ENCODE data around the gene NRP2.

NRP2 gene

GRCh38 chr2:205759257-205759656 lies 77.0 kb downstream of the NRP2 start:
- DNase-seq: no peak

GRCh38 chr2:205759732-205760131 lies 77.4 kb downstream of the NRP2 start:
- TF ChIP-seq POLR2A (IDR thresholded peaks at IDR 0.05; ENCODE audit: low read length) (no peak), GATA1 (IDR thresholded peaks at IDR 0.05; ENCODE audit: low read depth, low read length) (no peak)
- DNase-seq: no peak

More at GRCh38 chr2:205759257-205759656, 77.0 kb downstream of the NRP2 start:
- TF ChIP-seq GATA1 (IDR thresholded peaks at IDR 0.05; ENCODE audit: low read depth, low read length) (no peak), POLR2A (IDR thresholded peaks at IDR 0.05; ENCODE audit: low read length) (no peak)

- TF ChIP-seq POLR2A (IDR thresholded peaks at IDR 0.05; ENCODE audit: low read length) (no peak), GATA1 (IDR thresholded peaks at IDR 0.05; ENCODE audit: low read depth, low read length) (no peak)
- no peak for DNase-seq
Observed at GRCh38 chr2:205760157-205760556, 77.9 kb downstream of the NRP2 start.

GRCh38 chr2:205761421-205761820 lies 79.1 kb downstream of the NRP2 start:
- no peak for TF ChIP-seq POLR2A (IDR thresholded peaks at IDR 0.05; ENCODE audit: low read length)
- no peak for TF ChIP-seq GATA1 (IDR thresholded peaks at IDR 0.05; ENCODE audit: low read depth, low read length)

GRCh38 chr2:205762881-205763280 lies 80.6 kb downstream of the NRP2 start:
- TF ChIP-seq POLR2A (IDR thresholded peaks at IDR 0.05; ENCODE audit: low read length) (no peak), GATA1 (IDR thresholded peaks at IDR 0.05; ENCODE audit: low read depth, low read length) (no peak)
- DNase-seq: no peak

More at GRCh38 chr2:205761421-205761820, 79.1 kb downstream of the NRP2 start:
- no peak for DNase-seq

GRCh38 chr2:205763708-205764211 lies 81.5 kb downstream of the NRP2 start:
- peak; percentile 45 to 57 for DNase-seq

GRCh38 chr2:205764270-205764746 lies 82.0 kb downstream of the NRP2 start:
- no peak for TF ChIP-seq GATA1 (IDR thresholded peaks at IDR 0.05; ENCODE audit: low read depth, low read length)
- TF ChIP-seq POLR2A (IDR thresholded peaks at IDR 0.05; ENCODE audit: low read length): no peak
- DNase-seq: peak in 1 of 2 experiments; percentile 18

More at GRCh38 chr2:205763708-205764211, 81.5 kb downstream of the NRP2 start:
- TF ChIP-seq POLR2A (IDR thresholded peaks at IDR 0.05; ENCODE audit: low read length): no peak
- TF ChIP-seq GATA1 (IDR thresholded peaks at IDR 0.05; ENCODE audit: low read depth, low read length): no peak

- no peak for DNase-seq
- TF ChIP-seq POLR2A (IDR thresholded peaks at IDR 0.05; ENCODE audit: low read length) (no peak), GATA1 (IDR thresholded peaks at IDR 0.05; ENCODE audit: low read depth, low read length) (no peak)
Observed at GRCh38 chr2:205765151-205765550, 82.8 kb downstream of the NRP2 start.

GRCh38 chr2:205766779-205767359 lies 84.6 kb downstream of the NRP2 start:
- TF ChIP-seq GATA1 (IDR thresholded peaks at IDR 0.05; ENCODE audit: low read depth, low read length) (no peak), POLR2A (IDR thresholded peaks at IDR 0.05; ENCODE audit: low read length) (no peak)
- peak; percentile 44 to 66 for DNase-seq

- no peak for DNase-seq
- no peak for TF ChIP-seq POLR2A (IDR thresholded peaks at IDR 0.05; ENCODE audit: low read length)
- no peak for TF ChIP-seq GATA1 (IDR thresholded peaks at IDR 0.05; ENCODE audit: low read depth, low read length)
Observed at GRCh38 chr2:205767617-205768016, 85.3 kb downstream of the NRP2 start.

- TF ChIP-seq POLR2A (IDR thresholded peaks at IDR 0.05; ENCODE audit: low read length) (no peak), GATA1 (IDR thresholded peaks at IDR 0.05; ENCODE audit: low read depth, low read length) (no peak)
- DNase-seq: no peak
Observed at GRCh38 chr2:205768341-205768740, 86.0 kb downstream of the NRP2 start.

GRCh38 chr2:205768815-205769494 lies 86.7 kb downstream of the NRP2 start:
- TF ChIP-seq POLR2A (IDR thresholded peaks at IDR 0.05; ENCODE audit: low read length): no peak
- TF ChIP-seq GATA1 (IDR thresholded peaks at IDR 0.05; ENCODE audit: low read depth, low read length): no peak
- no peak for DNase-seq

- TF ChIP-seq POLR2A (IDR thresholded peaks at IDR 0.05; ENCODE audit: low read length) (no peak), GATA1 (IDR thresholded peaks at IDR 0.05; ENCODE audit: low read depth, low read length) (no peak)
- no peak for DNase-seq
Observed at GRCh38 chr2:205769495-205769850, 87.2 kb downstream of the NRP2 start.

- TF ChIP-seq POLR2A (IDR thresholded peaks at IDR 0.05; ENCODE audit: low read length) (no peak), GATA1 (IDR thresholded peaks at IDR 0.05; ENCODE audit: low read depth, low read length) (no peak)
- no peak for DNase-seq
Observed at GRCh38 chr2:205769879-205770278, 87.6 kb downstream of the NRP2 start.

GRCh38 chr2:205770577-205770976 lies 88.3 kb downstream of the NRP2 start:
- no peak for TF ChIP-seq GATA1 (IDR thresholded peaks at IDR 0.05; ENCODE audit: low read depth, low read length)
- no peak for TF ChIP-seq POLR2A (IDR thresholded peaks at IDR 0.05; ENCODE audit: low read length)
- no peak for DNase-seq

All from erythroblast (primary cell).